ENCODE measurements around the gene GATAD2A.
"Not testable (repeated sequence)": the region's sequence is repeated elsewhere in the genome, so short reads cannot be mapped to it uniquely, and the experiment has no call there.

Gene GATAD2A

DNA sequence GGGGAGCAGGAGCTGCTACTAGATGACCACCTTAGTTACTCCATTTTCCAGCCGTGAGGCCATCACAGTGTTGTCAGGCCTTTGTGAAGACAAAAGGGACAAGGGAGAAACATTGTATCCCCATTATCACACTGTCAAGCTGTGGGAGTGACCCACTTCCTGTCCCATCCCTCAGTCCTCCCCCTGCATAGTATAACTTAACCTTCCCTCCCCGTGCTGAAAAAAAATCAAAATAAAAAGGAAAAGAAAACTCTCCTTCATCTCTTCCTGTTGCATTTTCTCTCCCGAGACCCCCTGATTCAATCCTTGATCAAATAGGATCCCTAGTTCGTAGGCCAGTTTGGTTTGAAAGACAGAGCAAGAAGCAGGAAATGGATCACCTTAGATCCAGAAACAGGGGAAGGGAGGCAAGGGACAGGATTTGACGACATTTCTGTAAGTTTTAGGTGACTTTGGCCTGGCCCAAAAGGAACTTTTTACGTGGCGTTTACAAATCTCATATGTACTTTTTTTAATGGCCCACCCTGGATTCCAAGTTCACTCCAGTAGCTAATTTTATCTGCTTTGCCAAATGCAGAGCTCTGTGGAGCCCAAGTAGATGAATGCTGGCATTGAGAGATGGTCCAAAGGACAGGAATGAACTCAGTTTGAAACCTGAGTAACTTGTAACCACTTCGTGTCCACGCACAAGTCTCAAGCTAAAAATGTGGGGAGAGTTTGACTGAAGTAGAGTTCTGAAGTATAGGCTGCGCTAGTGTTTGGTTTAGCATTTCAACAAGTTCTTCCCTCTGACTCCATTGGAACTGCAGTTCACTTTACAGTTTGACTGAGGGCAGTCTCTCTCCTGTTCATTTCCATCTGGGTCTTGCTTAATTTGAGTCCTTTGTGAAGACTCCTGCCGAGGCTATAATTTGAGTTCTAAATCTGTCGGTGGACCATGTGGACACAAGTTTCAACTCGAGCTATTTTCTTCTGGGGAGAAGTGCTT lies 16.6 kb upstream of the GATAD2A start:
- no peak for DNase-seq

DNA sequence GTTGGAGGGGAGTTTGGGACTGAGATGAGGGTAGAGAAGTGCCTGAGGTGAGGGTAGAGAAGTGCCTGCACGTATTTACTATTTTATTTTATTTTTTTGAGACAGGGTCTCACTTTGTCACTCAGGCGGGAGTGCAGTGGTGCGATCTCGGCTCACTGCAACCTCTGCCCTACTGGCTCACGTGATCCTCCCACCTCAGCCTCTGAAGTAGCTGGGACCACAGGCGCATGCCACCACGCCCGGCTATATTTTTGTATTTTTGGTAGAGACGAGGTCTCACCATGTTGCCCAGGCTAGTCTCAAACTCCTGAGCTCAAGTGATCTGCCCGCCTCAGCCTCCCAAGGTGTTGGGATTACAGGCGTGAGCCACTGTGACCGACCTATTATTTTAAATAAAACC lies 15.8 kb upstream of the GATAD2A start:
- DNase-seq: not testable (repeated sequence)

GRCh38 chr19:19394333-19394732 lies 11.1 kb upstream of the GATAD2A start:
- not testable (repeated sequence) for DNase-seq

DNA sequence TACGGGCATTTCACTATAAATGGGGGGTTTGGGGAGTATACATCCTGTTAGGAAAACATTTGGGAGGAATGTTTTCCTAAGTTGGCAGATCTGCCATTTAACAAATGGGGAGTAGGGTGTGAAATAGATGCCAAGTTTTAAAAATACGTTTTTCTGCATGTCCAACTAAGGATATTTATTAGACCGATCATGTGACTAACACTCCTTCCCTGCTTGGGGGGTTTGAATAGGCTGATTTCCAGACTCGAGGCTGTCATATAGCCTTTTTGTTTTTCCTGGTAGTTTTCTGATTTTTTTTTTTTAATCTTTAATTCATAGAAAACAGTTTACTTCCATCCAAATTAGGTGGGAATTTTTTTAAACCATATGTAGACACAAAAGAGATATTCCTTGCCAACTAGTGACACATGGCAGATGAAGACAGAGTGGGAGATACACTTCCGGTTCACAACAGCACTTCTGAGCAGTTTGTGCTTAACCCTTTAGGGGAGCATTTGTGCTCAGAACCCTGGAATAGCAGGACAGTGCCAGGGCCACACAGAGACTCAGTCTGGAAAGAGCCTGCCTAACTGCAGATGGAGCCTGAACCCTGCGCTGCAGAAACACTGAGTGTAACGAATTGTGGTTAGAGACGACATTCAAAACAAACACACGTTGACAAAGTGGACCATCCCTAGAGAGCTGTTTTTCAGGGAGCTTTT lies 5.6 kb upstream of the GATAD2A start:
- no peak for DNase-seq

DNA sequence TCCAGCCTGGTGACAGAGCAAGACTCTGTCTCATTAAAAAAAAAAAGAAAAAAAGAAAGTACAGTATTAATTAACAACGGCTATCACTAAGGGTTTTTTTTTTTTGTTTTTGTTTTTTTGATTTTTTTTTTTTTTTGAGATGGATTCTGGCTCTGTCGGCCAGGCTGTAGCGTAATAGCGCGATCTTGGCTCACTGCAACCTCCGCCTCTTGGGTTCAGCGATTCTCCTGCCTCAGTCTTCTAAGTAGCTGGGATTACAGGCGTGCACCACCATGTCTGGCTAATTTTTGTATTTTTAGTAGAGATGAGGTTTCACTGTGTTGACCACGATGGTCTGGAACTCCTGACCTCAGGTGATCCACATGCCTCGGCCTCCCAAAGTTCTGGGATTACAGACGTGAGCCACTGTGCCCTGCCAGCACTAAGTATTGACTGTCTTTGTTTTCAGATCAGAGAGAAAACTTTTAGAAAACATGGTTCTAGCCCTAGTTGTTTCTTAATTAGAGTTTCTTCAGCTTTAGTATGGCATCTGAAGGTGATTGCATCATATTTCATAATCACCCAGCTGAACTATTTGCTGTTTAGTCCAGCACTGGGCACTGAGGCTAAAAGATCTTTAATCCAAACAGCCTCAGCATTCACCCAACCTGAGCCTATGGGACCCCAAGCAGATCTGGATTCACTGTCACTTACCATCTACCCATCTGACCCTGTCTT lies 2.7 kb upstream of the GATAD2A start:
- no peak for DNase-seq

DNA sequence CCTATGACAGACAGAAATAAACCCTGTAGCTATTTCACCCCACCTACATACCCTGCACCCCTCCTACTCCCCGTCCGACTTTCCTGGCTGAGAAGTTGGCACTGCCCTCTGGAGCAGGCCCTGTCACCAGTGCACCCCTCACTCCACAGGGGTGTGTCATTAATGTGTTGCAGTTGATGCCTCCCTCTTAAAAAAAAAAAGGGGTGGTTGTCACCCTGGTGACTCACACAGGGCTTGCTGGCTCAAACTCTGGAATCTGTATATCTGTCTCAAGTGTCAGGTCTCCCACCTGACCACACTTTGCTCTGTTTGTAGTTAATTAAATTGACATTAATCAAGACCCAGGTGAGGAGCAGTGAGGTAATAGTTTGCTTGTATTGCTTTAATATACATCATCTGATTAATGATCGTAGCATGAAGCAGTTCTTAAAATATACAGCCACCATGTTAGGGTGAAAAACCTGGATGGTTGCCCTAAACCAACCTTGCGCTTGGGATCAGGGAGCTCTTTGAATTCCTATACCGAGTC lies 2.0 kb upstream of the GATAD2A start:
- peak; percentile 21 for DNase-seq

GRCh38 chr19:19405971-19406877 lies 749 bp downstream of the GATAD2A start:
- DNase-seq: peak; percentile 69

DNA sequence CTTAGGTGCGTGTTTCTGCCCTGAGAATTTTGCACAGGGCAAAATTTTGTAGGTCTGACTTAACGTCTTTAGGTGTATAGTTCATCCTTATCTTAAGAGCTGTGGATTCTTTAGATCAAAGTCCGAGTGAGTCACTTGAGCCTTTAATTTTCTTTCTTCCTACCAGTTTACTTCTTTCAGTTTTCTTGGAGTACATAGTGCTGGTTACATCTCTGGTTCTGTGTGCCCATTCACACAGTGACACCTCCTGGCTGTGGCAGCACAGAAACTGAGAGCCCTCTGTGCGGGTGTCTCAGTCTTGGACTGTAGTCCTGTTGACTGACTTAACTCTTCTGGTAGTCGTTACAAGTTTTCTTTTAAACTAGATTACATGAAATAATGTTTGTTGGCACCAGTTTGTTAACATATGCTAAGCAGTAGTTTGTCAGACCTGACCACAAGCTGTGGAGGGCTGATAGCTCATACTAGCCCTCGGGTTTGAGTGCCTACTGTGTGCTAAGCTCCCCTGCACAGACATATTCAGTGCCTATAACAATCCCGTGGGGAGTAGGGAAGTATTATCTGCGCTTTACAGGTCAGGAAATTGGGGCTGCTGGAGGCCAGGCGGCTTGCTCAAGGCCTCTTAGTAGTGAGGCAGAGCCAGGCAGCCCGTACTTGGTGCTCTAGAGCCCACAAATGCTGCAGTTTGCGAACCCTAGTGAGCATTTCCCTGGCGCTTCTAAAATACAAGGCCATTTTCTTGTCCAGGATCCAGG lies 1.6 kb downstream of the GATAD2A start:
- DNase-seq: peak; percentile 66

DNA sequence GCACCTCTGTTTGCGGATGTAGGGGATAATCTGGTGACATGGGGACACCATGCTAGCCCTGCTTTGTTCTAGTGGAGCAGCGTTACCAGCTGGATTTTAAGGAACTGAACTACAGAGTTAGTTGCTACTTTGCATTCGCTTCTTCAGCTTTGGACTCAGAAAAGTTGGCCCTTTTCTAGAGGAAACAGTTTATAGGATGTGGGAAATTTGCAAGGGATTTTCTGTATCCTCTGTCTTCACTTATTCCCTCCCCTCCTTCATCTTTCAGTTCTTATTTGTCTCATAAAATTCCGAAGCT lies 2.1 kb downstream of the GATAD2A start:
- DNase-seq: no peak

DNA sequence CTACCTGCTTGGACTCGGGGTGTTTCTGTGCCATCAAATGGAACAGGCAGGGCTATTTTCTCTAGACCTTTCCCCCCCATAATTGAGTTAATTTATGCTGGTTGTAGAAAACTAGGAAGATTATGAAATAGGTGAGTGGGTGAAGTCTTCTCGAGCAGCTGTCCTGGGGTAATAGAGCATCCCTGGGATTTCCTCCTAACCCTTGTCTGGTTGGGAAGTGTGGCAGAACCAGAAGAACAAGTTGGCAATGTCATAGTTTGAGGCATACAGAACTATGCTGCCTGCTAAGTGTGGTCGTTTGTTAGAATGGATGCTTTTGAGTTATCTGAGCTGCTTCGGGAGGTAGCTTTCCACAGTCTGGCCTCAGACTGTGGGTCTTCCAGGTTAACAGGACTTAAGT lies 3.7 kb downstream of the GATAD2A start:
- no peak for DNase-seq

DNA sequence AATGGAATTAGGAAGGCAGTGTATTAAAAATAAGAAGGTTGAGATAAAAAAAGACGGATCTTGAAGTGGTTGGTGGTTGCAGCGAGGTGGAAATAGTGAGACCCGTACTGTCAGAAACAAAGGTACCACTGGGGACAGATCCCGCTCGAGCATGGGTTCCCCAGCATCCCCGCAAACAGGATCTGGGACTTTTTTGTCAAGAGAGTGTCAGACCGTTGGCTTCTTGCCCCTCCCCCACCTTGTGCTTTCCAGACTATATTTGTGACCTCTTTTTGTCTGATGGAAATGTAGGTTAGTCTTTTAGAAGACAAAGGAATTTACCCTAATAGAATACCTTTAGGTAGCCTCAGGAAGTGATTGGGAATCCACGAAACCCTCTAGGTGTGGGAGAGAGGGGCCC lies 4.2 kb downstream of the GATAD2A start:
- no peak for DNase-seq

DNA sequence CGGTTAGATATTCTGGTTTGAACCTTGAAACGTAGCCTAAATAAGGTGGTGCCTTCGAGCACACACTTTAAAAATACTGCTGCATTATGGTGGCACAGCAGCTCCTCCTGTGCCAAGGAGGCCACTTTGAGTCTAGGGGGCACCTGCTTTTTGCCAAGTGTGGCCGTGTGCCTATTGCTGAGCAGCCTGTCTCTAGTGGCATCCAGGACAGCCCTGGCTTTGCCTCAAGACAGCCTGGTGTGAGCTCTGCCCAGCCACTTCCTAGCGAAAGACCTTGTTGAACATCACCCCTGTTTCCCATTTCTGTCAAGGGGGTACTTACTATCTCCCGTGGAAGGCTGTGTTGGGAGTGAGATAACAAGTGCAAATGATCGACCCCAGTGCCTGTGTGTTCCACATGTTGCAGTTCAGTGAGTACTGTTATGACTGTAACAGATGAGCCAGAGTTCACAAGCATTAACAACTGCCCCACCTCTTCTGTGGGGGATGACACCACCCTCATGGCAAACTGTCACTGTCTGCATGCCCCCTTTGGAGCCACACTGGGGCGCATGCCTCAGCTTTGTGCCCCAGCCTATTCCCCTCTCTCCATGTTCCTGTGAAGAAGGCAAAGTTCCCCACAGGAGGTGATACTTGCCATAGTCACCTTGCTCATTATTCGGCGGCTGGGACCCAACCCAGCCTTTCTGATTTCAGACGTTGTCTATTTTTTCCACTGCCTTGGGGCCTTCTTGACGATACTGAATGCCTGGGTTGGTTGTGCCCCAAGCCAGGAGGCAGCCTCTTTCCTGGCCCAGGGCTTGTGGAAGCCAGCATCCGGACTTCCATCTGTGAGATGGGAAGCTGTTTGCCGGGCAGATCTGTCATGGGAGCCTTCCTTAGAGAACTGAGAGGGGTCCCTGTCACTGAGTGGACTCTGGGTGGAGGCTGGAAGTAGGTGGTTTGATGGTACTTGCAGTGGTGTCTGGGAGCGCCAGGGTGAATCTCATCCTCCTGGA lies 5.4 kb downstream of the GATAD2A start:
- peak; percentile 50 for DNase-seq

GRCh38 chr19:19416280-19416679 lies 10.8 kb downstream of the GATAD2A start:
- no peak for DNase-seq

GRCh38 chr19:19417046-19417445 lies 11.6 kb downstream of the GATAD2A start:
- no peak for DNase-seq

GRCh38 chr19:19417628-19418245 lies 12.3 kb downstream of the GATAD2A start:
- DNase-seq: no peak

DNA sequence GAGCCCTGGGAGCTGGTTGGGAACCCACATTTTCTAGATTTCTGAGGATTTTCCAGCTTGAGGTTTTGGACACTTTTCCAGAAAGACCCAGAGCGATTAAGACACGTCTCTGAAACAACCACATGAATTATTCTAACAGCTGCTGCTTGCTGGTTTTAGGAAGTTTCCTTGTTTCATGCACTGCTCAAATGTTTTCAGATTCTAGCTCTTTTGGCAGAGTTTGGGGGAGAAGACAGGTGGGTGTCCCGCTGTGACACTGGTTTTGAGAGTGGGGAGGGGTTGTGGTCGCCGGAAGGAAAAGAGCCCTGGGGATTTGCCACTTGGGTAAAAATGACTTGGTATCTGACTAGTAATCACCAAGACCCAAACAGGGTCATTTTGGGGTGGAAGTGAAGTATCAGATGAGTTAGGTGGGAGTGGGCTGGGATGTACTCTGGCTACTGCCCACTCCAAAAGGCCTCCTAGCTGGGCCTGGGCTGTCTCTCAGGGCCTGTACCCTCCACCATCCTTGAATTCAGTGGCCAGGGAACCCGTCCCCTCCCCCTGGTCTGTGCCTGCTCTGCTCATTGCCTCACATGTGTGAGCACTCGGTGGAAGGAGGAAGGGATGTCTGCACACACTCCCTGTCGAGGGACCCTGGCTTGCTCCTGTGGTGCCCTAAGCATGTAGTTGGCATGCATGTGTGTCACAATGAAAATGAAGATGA lies 13.2 kb downstream of the GATAD2A start:
- DNase-seq: no peak

GRCh38 chr19:19420570-19421298 lies 15.3 kb downstream of the GATAD2A start:
- DNase-seq: peak; percentile 35

GRCh38 chr19:19421299-19421696 lies 15.8 kb downstream of the GATAD2A start:
- no peak for DNase-seq

Data from activated naive CD4-positive, alpha-beta T cell treated with Interleukin-2 at 50 U/mL for 16 hours (primary cell).